SJSA1 (cell line): ENCODE results near the gene VSIG10L. TPM values are rescaled to one million over a fixed set of nuclear protein-coding genes. Genes with fewer than 3 reads are reported as not detected.

ENCODE experiments used
- DNase-seq, 2 experiments: peaks; one replicate each; pipeline ENCODE4 v3.0.0-alpha.2; 2015 to 2020; ENCODE audit warnings: low spot score in 2 of 2, low read depth in 1 of 2
- H3K27ac ChIP-seq: fragments of 250-450 bp; sonication (Bioruptor Pico); 2 replicates; pipeline ENCODE4 v1.5.1; 2020; ENCODE audit warnings: mild to moderate bottlenecking, moderate library complexity
- H3K27me3 ChIP-seq: fragments of 250-450 bp; sonication (Bioruptor Pico); replicated peaks from 2 replicates; pipeline ENCODE4 v1.5.1; 2020; ENCODE audit warnings: mild to moderate bottlenecking, moderate library complexity
- H3K36me3 ChIP-seq: fragments of 250-450 bp; sonication (Bioruptor Pico); 2 replicates; pipeline ENCODE4 v1.5.1; 2020; ENCODE audit warnings: mild to moderate bottlenecking
- H3K4me1 ChIP-seq: fragments of 250-450 bp; sonication (Bioruptor Pico); replicated peaks from 2 replicates; pipeline ENCODE4 v1.6.1; 2021; ENCODE audit warnings: mild to moderate bottlenecking
- H3K4me3 ChIP-seq: fragments of 250-450 bp; sonication (Bioruptor Pico); 2 replicates; pipeline ENCODE4 v1.5.1; 2020; ENCODE audit warnings: mild to moderate bottlenecking
- H3K9me3 ChIP-seq: fragments of 250-450 bp; sonication (Bioruptor Pico); replicated peaks from 2 replicates; pipeline ENCODE4 v1.5.1; 2020; ENCODE audit warnings: mild to moderate bottlenecking
- total RNA-seq: library from RNA; depleted of rRNA; stranded (reverse); fragments of >200 nt; shearing (Covaris generic); gene quantifications from 2 replicates; pipeline ENCODE4 v1.2.3, GENCODE V29; 2014

VSIG10L gene
- total RNA-seq, 1 experiment from 2014 or later = 0.08 TPM

GRCh38 chr19:51339313-51339686, 2.6 kb downstream of the VSIG10L start:
- Histone ChIP-seq H3K4me3 (peak overlapping the region; percentile 48), H3K36me3 (0 out of 2 replicates have a peak, but pooled peaks cover 3% of the 10 kb centered on the region), H3K4me1 (peaks cover 19% of the 10 kb centered on the region), H3K27me3 (peaks cover 8% of the 10 kb centered on the region; the same call in 1 of the 2 replicates), H3K9me3 (no peaks in the 10 kb centered on the region), H3K27ac (no peak overlapping the region)
- peak in 1 of 2 experiments; percentile 61 for DNase-seq

- Histone ChIP-seq H3K4me1 (peaks cover 19% of the 10 kb centered on the region), H3K4me3 (peak overlapping the region; percentile 48), H3K36me3 (0 out of 2 replicates have a peak, but pooled peaks cover 3% of the 10 kb centered on the region), H3K27me3 (peaks cover 8% of the 10 kb centered on the region; the same call in 1 of the 2 replicates), H3K27ac (no peak overlapping the region), H3K9me3 (no peaks in the 10 kb centered on the region)
- DNase-seq = peak; percentile 79 to 90
Measured at GRCh38 chr19:51338563-51339312, 3.2 kb downstream of the VSIG10L start.

- Histone ChIP-seq H3K36me3 (0 out of 2 replicates have a peak, but pooled peaks cover 3% of the 10 kb centered on the region), H3K27ac (no peak overlapping the region), H3K4me1 (peaks cover 19% of the 10 kb centered on the region), H3K4me3 (no peak overlapping the region), H3K27me3 (peaks cover 8% of the 10 kb centered on the region; the same call in 1 of the 2 replicates), H3K9me3 (no peaks in the 10 kb centered on the region)
- no peak for DNase-seq
Measured at GRCh38 chr19:51337861-51338562, 3.9 kb downstream of the VSIG10L start.

DNA sequence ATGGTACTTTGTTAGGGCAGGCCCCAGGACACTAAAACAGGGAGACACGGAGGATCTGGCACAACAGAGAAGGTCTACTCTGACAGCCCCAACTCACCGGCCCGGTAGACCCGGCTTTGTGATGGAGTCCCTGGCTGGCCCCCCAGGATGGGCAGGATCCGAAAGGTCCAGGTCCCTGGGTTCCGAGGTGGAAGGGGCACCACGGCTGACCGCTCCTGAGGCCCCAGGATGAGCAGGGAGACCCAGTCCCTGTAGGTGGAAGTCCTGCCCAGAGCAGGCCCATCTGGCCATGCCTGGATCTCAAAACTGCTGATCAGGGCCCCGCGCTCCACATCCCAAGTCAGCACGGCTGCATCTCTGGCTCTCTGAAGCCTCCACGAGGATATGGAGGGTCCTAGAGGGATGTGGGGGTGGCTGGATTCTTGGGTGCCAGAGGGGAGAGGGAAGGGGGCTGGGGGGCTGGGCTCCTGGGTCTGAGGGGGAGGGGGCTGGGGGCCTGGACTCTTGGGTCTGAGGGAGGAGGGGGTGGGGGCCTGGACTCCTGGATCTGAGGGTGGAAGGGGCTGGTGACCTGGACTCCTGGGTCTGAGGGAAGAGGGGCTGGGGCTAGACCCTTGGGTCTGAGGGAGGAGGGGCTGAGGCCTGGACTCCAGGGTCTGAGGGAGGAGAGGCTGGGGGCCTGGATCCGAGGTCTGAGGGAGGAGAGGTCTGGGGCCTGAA, 4.6 kb downstream of the VSIG10L start:
- Histone ChIP-seq H3K27me3 (peaks cover 8% of the 10 kb centered on the region; the same call in 1 of the 2 replicates), H3K27ac (no peak overlapping the region), H3K36me3 (0 out of 2 replicates have a peak, but pooled peaks cover 3% of the 10 kb centered on the region), H3K4me1 (peaks cover 19% of the 10 kb centered on the region), H3K4me3 (no peak overlapping the region), H3K9me3 (no peaks in the 10 kb centered on the region)
- DNase-seq = no peak

DNA sequence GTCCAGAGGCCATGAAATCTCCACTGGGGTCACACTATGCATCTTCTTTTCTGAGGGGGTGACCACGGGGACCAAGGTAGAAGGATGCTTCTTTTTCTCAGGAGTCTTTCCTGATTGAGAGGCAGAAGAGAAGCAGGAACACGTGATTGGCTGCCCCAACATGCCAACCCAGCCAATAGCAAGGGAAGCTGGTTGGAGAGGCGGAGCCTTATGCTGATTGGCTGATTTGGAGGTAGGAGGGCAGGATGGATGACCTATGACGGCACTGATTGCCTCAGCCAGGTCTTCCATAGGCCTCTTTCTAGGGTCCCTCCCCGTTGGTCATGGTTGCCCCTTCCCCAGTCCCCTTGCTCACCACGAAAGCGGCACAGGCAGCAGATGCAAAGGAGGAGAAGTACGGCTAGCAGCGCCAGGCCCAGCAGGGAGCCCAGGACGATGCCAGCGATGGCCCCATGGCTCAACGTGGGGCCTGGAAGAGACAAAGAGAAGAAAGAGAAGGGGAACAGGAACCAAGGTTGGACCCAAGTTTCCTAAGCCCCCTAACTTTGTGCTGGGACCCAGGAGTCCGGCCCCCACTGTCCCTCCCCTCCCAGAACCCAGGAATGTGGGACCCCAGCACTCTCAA, 8.0 kb downstream of the VSIG10L start:
- no peaks in the 10 kb centered on the region for H3K36me3 ChIP-seq
- no peak overlapping the region for H3K27ac ChIP-seq
- no peaks in the 10 kb centered on the region for H3K27me3 ChIP-seq
- no peak for DNase-seq
- H3K4me1 ChIP-seq = peaks cover 5% of the 10 kb centered on the region
- H3K9me3 ChIP-seq = no peaks in the 10 kb centered on the region
- H3K4me3 ChIP-seq = no peak overlapping the region

DNA sequence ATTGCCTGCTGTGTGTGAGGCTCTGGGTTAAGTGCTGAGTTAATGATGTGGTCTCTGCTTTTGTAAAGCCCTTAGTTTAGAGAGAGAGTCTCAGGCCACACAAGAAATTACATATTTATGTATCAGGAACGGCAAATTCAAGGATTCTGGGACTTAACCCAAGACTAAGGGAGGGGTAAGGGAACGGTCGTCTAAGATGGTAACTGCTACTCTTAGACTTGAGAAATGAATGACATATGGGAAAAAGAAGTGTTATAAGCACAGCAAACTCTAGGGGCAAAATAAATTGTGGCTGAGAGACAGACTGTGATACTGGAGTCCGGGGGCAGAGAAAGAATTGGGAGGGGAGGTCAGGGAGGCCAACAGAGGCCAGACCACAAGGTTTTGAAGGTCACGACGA, 10.2 kb downstream of the VSIG10L start:
- H3K27ac ChIP-seq = no peak overlapping the region
- H3K4me3 ChIP-seq = no peak overlapping the region
- H3K27me3 ChIP-seq = 0 out of 2 replicates have a peak, but pooled peaks cover 3% of the 10 kb centered on the region
- H3K36me3 ChIP-seq = no peaks in the 10 kb centered on the region
- no peaks in the 10 kb centered on the region for H3K4me1 ChIP-seq
- H3K9me3 ChIP-seq = no peaks in the 10 kb centered on the region
- DNase-seq = no peak

DNA sequence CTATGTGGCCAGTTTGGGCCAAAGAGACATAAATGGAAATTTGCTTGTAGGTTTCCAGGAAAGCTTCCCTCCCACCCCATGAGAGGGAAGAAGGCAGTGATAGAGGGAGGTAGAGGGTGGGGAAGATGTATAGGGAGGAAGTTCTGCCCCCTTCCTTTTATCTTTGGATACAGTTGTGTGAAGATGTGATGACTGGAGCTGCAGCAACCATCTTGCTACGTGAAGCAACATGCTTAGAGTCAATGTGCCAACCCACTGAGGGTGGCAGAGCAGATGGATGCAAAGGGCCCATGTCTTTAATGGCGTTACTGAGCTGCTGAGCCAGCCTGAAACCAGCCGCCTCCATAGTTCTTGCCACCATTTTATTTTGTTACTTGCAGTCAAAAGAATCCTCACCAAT, 10.7 kb downstream of the VSIG10L start:
- H3K27me3 ChIP-seq = 0 out of 2 replicates have a peak, but pooled peaks cover 3% of the 10 kb centered on the region
- H3K4me3 ChIP-seq = no peak overlapping the region
- no peaks in the 10 kb centered on the region for H3K9me3 ChIP-seq
- H3K4me1 ChIP-seq = no peaks in the 10 kb centered on the region
- H3K36me3 ChIP-seq = no peaks in the 10 kb centered on the region
- DNase-seq = no peak
- H3K27ac ChIP-seq = no peak overlapping the region

DNA sequence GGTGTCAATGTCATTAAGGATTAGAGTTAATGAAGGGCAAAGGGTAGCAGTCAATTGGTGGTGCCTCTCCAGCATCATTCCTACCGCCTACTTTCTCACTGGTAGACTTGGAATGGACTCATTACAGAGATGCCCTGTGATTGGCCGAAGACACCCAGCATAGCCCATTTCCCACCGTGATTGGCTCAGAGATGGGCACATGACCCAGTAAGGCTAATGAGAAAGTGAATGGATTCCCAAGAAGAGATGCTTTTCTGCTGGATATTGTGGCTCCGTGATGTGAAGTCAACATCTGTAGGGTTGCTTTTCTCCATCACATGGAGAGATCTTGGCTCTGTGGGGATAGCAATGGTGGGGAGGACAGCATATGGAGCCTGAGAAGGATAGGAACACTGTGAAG, 11.6 kb downstream of the VSIG10L start:
- DNase-seq = no peak
- H3K9me3 ChIP-seq = no peaks in the 10 kb centered on the region
- H3K27ac ChIP-seq = no peak overlapping the region
- H3K4me1 ChIP-seq = no peaks in the 10 kb centered on the region
- H3K27me3 ChIP-seq = 0 out of 2 replicates have a peak, but pooled peaks cover 3% of the 10 kb centered on the region
- no peaks in the 10 kb centered on the region for H3K36me3 ChIP-seq
- H3K4me3 ChIP-seq = no peak overlapping the region

GRCh38 chr19:51329411-51329810, 12.5 kb downstream of the VSIG10L start:
- DNase-seq = no peak
- no peaks in the 10 kb centered on the region for H3K9me3 ChIP-seq
- H3K27me3 ChIP-seq = 0 out of 2 replicates have a peak, but pooled peaks cover 3% of the 10 kb centered on the region
- no peak overlapping the region for H3K4me3 ChIP-seq
- no peaks in the 10 kb centered on the region for H3K36me3 ChIP-seq
- no peaks in the 10 kb centered on the region for H3K4me1 ChIP-seq
- no peak overlapping the region for H3K27ac ChIP-seq

DNA sequence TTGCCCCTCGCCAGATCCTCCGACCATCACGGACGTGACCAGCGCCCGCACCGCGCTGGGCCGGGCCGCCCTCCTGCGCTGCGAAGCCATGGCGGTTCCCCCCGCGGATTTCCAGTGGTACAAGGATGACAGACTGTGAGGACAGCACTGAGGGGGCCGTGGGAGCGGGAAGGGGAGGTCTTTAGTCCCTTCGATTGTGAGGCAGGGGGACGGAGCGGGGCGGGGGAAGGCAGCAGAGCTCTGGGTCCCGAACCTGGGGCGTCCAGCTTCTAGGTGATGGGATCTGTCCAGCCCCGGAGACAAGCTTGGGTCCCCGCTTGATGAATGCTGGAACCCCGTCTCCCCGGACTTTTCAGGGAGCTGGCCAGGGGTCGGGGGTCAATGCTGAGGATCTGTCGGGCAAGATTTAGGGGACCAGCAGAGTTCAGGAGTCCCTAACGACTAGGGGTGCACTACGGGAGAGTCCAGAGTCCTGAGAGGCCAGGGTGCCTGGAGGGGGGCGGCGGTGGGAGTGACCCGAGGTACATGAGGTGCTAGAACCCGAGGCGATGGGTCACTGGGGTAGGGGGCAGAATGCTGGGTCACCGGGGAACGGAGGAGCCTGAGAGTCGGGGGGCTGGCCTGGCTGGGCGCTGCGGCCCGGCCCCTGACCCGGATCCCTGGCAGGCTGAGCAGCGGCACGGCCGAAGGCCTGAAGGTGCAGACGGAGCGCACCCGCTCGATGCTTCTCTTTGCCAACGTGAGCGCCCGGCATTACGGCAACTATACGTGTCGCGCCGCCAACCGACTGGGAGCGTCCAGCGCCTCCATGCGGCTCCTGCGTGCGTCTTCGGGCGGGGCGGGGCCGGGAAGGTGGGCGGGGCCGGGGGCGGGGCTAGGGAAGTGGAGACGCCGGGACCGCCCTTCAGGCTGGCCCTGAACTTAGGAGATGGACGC, 14.6 kb downstream of the VSIG10L start:
- DNase-seq = no peak
- H3K9me3 ChIP-seq = no peaks in the 10 kb centered on the region
- H3K4me1 ChIP-seq = no peaks in the 10 kb centered on the region
- 0 out of 2 replicates have a peak, but pooled peaks cover 3% of the 10 kb centered on the region for H3K27me3 ChIP-seq
- H3K27ac ChIP-seq = no peak overlapping the region
- no peaks in the 10 kb centered on the region for H3K36me3 ChIP-seq
- no peak overlapping the region for H3K4me3 ChIP-seq

GRCh38 chr19:51326216-51327065, 15.5 kb downstream of the VSIG10L start:
- no peak for DNase-seq
- H3K4me3 ChIP-seq = no peak overlapping the region
- no peaks in the 10 kb centered on the region for H3K9me3 ChIP-seq
- 0 out of 2 replicates have a peak, but pooled peaks cover 3% of the 10 kb centered on the region for H3K27me3 ChIP-seq
- H3K36me3 ChIP-seq = no peaks in the 10 kb centered on the region
- no peaks in the 10 kb centered on the region for H3K4me1 ChIP-seq
- H3K27ac ChIP-seq = no peak overlapping the region
